Ovary (tissue), 3 donors: ENCODE measurements around the gene ZNF792.

Experiments used
- CTCF ChIP-seq, 3 donors: fragments of 450-650 bp in 2 of 3; fragments of 200-600 bp in 1 of 3; IDR thresholded peaks; one replicate each; pipeline versions ENCODE4 v1.5.1 to v1.8.0; 2016 to 2022; ENCODE audit warnings: antibody characterized with exemption in 3 of 3, mild to moderate bottlenecking in 1 of 3
- POLR2A ChIP-seq: fragments of 450-650 bp; IDR thresholded peaks from one replicate; pipeline ENCODE4 v1.6.1; 2017; ENCODE audit warnings: antibody characterized with exemption, mild to moderate bottlenecking, moderate library complexity
- donor health status: DM: no; HTN: no; CAD: no.

- TF ChIP-seq CTCF (IDR thresholded peaks at IDR 0.05) (no peak), POLR2A (no peak)
Measured at GRCh38 chr19:34983786-34984185, 19.8 kb upstream of the ZNF792 start.
